HEK293 (cell line): ENCODE results near the gene OR52I2.

ENCODE experiments used
- CTCF ChIA-PET: fragments of 350-600 bp; formaldehyde crosslinking; extraction: SDS; loops from one replicate; lab custom pipeline; 2021; ENCODE audit warnings: antibody characterized with exemption; lab: Yijun Ruan, JAX
- POLR2A ChIA-PET: fragments of 300-600 bp; formaldehyde crosslinking; extraction: SDS; loops from one replicate; lab custom pipeline; 2020; ENCODE audit warnings: antibody characterized with exemption, inconsistent platforms; lab: Yijun Ruan, JAX
- H3K27ac ChIP-seq: fragments of 200-500 bp; sonication (Bioruptor generic); 2 replicates; pipeline ENCODE4 v1.5.1; 2014; ENCODE audit warnings: low read depth, low read length, control low read depth, inconsistent platforms; ENCODE audit errors: extremely low read depth
- H3K36me3 ChIP-seq, 2 experiments: fragments of 200-500 bp in 1 of 2; sonication (Bioruptor generic) in 1 of 2; 1 replicate in 1 of 2; 2 replicates in 1 of 2; pipeline ENCODE4 v1.5.1; 2014 to 2017; ENCODE audit warnings: inconsistent platforms in 2 of 2, low read length in 2 of 2; ENCODE audit not compliant: control insufficient read depth in 2 of 2, insufficient read depth in 1 of 2
- H3K4me1 ChIP-seq: fragments of 200-500 bp; sonication (Bioruptor generic); 2 replicates; pipeline ENCODE4 v1.5.1; 2014; ENCODE audit warnings: mild to moderate bottlenecking, low read length, inconsistent platforms; ENCODE audit not compliant: control insufficient read depth, insufficient read depth
- H3K4me3 ChIP-seq: 2 replicates; pipeline ENCODE4 v1.5.1; 2011; ENCODE audit warnings: low read depth, mild to moderate bottlenecking, control low read depth, low read length, moderate library complexity
- H3K9me3 ChIP-seq: fragments of 200-500 bp; sonication (Bioruptor generic); 2 replicates; pipeline ENCODE4 v1.5.1; 2014; ENCODE audit warnings: low read depth, low read length, inconsistent platforms; ENCODE audit not compliant: control insufficient read depth, insufficient read depth
- MZF1 ChIP-seq: fragments of 450-650 bp; formaldehyde crosslinking; IDR thresholded peaks from 2 replicates; pipeline ENCODE4 v1.5.1; 2017; ENCODE audit warnings: missing biosample characterization, missing genetic modification characterization, borderline replicate concordance
- SP3 ChIP-seq: fragments of 450-650 bp; formaldehyde crosslinking; IDR thresholded peaks from 2 replicates; pipeline ENCODE4 v1.5.1; 2016; ENCODE audit warnings: missing biosample characterization, missing genetic modification characterization
- TSHZ1 ChIP-seq: fragments of 450-650 bp; formaldehyde crosslinking; IDR thresholded peaks from 2 replicates; pipeline ENCODE4 v1.5.1; 2016; ENCODE audit warnings: missing biosample characterization, missing genetic modification characterization, borderline replicate concordance
- ZBTB21 ChIP-seq: fragments of 450-650 bp; formaldehyde crosslinking; IDR thresholded peaks from 2 replicates; pipeline ENCODE4 v1.5.1; 2017; ENCODE audit warnings: missing biosample characterization, missing genetic modification characterization
- ZBTB7A ChIP-seq: fragments of 450-650 bp; formaldehyde crosslinking; IDR thresholded peaks from 2 replicates; pipeline ENCODE4 v1.5.1; 2016; ENCODE audit warnings: low read depth, missing biosample characterization, missing genetic modification characterization
- ZNF112 ChIP-seq: fragments of 450-650 bp; formaldehyde crosslinking; IDR thresholded peaks from 2 replicates; pipeline ENCODE4 v1.5.0; 2017; ENCODE audit warnings: missing biosample characterization, missing genetic modification characterization
- ZNF155 ChIP-seq: fragments of 450-650 bp; formaldehyde crosslinking; IDR thresholded peaks from 2 replicates; pipeline ENCODE4 v1.5.1; 2016; ENCODE audit warnings: missing biosample characterization, missing genetic modification characterization
- ZNF23 ChIP-seq: fragments of 450-650 bp; formaldehyde crosslinking; IDR thresholded peaks from 2 replicates; pipeline ENCODE4 v1.5.1; 2016; ENCODE audit warnings: missing biosample characterization, missing genetic modification characterization, borderline replicate concordance
- ZNF239 ChIP-seq: fragments of 450-650 bp; formaldehyde crosslinking; IDR thresholded peaks from 2 replicates; pipeline ENCODE4 v1.5.1; 2016; ENCODE audit warnings: missing biosample characterization, missing genetic modification characterization
- ZNF24 ChIP-seq: fragments of 450-650 bp; formaldehyde crosslinking; IDR thresholded peaks from 2 replicates; pipeline ENCODE4 v1.5.1; 2016; ENCODE audit warnings: missing biosample characterization, missing genetic modification characterization
- ZNF341 ChIP-seq: fragments of 450-650 bp; formaldehyde crosslinking; IDR thresholded peaks from 2 replicates; pipeline ENCODE4; 2016; ENCODE audit warnings: low read depth, missing biosample characterization, missing genetic modification characterization
- ZNF426 ChIP-seq: fragments of 450-650 bp; formaldehyde crosslinking; IDR thresholded peaks from 2 replicates; pipeline ENCODE4 v1.5.1; 2017; ENCODE audit warnings: missing biosample characterization, missing genetic modification characterization, mild to moderate bottlenecking, inconsistent platforms, moderate library complexity
- ZNF529 ChIP-seq: fragments of 450-650 bp; formaldehyde crosslinking; IDR thresholded peaks from 2 replicates; pipeline ENCODE4 v1.5.1; 2017; ENCODE audit warnings: missing genetic modification characterization, missing biosample characterization; ENCODE audit not compliant: insufficient replicate concordance
- ZNF830 ChIP-seq: fragments of 450-650 bp; IDR thresholded peaks from 2 replicates; pipeline ENCODE4 v1.5.0; 2018; ENCODE audit warnings: missing biosample characterization, missing genetic modification characterization, low read depth, mild to moderate bottlenecking, moderate library complexity
- TF ChIP-seq, protein P1 (sequence below): fragments of 450-650 bp; formaldehyde crosslinking; IDR thresholded peaks from 2 replicates; pipeline ENCODE4 v1.5.1; 2016; ENCODE audit warnings: missing biosample characterization, missing genetic modification characterization
- TF ChIP-seq, protein P2 (sequence below): fragments of 450-650 bp; IDR thresholded peaks from 2 replicates; pipeline ENCODE4 v1.5.1; 2018; ENCODE audit warnings: missing biosample characterization, missing genetic modification characterization

The OR52I2 gene

GRCh38 chr11:4610258-4610935 is 28.9 kb downstream of the OR52I2 start:
- POLR2A ChIA-PET: no interaction called here
- Histone ChIP-seq H3K27ac (no peak overlapping the region), H3K36me3 (peaks cover 0 to 2% of the 10 kb centered on the region in 2 experiments; a peak in 1 of 3 replicates), H3K9me3 (no peaks in the 10 kb centered on the region), H3K4me3 (no peak overlapping the region), H3K4me1 (0 out of 2 replicates have a peak, but pooled peaks cover 3% of the 10 kb centered on the region)
- TF ChIP-seq ZBTB7A (tag by site-specific recombination) (no peak), TSHZ1 (tag by site-specific recombination) (no peak), ZNF239 (tag by site-specific recombination) (no peak), SP3 (tag by site-specific recombination) (no peak), ZNF24 (tag by site-specific recombination) (no peak), ZNF341 (tag by site-specific recombination) (no peak), ZNF426 (no peak), ZNF155 (no peak), ZNF23 (tag by site-specific recombination) (no peak), ZNF830 (tag by site-specific recombination) (no peak)
- CTCF ChIA-PET: no interaction called here

DNA sequence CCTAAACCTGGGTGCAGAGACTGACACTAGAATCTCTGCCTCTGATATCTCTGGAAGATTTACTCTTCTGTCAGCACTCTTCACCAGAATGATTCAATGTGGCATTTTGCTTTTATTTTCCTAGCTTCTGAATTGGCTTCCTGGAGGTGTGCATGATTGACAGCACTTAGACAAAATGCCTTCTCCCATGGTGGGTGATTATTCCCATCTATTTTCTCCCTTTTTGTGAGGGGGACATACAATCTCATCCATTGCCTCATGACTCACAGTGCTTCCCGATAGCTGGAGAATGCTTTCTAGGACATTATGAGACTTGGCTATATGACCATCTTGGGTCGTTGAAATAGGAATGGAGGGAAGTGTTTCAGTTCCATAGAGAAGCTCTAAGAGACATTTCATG is 30.4 kb downstream of the OR52I2 start:
- Histone ChIP-seq H3K4me1 (0 out of 2 replicates have a peak, but pooled peaks cover 2% of the 10 kb centered on the region), H3K36me3 (no peaks in the 10 kb centered on the region), H3K9me3 (no peaks in the 10 kb centered on the region), H3K27ac (no peak overlapping the region), H3K4me3 (no peak overlapping the region)
- POLR2A ChIA-PET: no interaction called here
- CTCF ChIA-PET: interaction anchor here (0.7 to 1.1 kb wide), 3 partner anchors 27 to 428 kb away, joined by 3 to 4 read pairs (median 3); no protein-coding TSS in a partner anchor
- TF ChIP-seq ZNF426 (no peak), ZNF112 (tag by site-specific recombination) (no peak), ZBTB21 (no peak), MZF1 (tag by site-specific recombination) (no peak), ZNF529 (tag by site-specific recombination) (no peak)
- TF ChIP-seq, protein P1, sequence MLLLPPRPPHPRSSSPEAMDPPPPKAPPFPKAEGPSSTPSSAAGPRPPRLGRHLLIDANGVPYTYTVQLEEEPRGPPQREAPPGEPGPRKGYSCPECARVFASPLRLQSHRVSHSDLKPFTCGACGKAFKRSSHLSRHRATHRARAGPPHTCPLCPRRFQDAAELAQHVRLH (tag by site-specific recombination): no peak
- TF ChIP-seq, protein P2, sequence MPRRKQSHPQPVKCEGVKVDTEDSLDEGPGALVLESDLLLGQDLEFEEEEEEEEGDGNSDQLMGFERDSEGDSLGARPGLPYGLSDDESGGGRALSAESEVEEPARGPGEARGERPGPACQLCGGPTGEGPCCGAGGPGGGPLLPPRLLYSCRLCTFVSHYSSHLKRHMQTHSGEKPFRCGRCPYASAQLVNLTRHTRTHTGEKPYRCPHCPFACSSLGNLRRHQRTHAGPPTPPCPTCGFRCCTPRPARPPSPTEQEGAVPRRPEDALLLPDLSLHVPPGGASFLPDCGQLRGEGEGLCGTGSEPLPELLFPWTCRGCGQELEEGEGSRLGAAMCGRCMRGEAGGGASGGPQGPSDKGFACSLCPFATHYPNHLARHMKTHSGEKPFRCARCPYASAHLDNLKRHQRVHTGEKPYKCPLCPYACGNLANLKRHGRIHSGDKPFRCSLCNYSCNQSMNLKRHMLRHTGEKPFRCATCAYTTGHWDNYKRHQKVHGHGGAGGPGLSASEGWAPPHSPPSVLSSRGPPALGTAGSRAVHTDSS (tag by site-specific recombination): no peak
